Liver (tissue), 3 donors: Measurements from ENCODE around the gene CARD14.
"Not testable (repeated sequence)": the region's sequence is repeated elsewhere in the genome, so short reads cannot be mapped to it uniquely, and the experiment has no call there.

Source experiments
- CTCF ChIP-seq: fragments of 150-350 bp; IDR thresholded peaks from 2 replicates; pipeline ENCODE4 v1.5.1; 2017; ENCODE audit warnings: improper control_type of control experiment, low read depth, low read length; ENCODE audit not compliant: missing input control
- NR2F2 ChIP-seq: IDR thresholded peaks from 2 replicates; pipeline ENCODE4 v1.6.1; 2016; ENCODE audit warnings: antibody characterized with exemption
- REST ChIP-seq: IDR thresholded peaks from 2 replicates; pipeline ENCODE4 v1.6.1; 2016; ENCODE audit warnings: antibody characterized with exemption, mild to moderate bottlenecking
- RXRA ChIP-seq, 2 donors: IDR thresholded peaks; 2 replicates each; pipeline ENCODE4 v1.6.1; 2017 to 2018; ENCODE audit warnings: antibody characterized with exemption in 2 of 2, mild to moderate bottlenecking in 1 of 2
- donor health status: healthy.
- donor health status: healthy.

- not testable (repeated sequence) for TF ChIP-seq CTCF; REST; RXRA (IDR thresholded peaks at IDR 0.05); NR2F2
These were observed 14.2 kb upstream of the CARD14 start for GRCh38 chr17:80155600-80155999.
